ENCODE data around the gene SPEM1. TPM values are rescaled to one million over a fixed set of nuclear protein-coding genes. Genes with fewer than 3 reads are reported as not detected.

SPEM1 gene
- total RNA-seq, 1 experiment from 2014 or later = 1.1 TPM

- BruUV-seq (replicated peaks) = no TSS peak
- no peak overlapping the region for H2AFZ ChIP-seq
- H3K4me2 ChIP-seq = peak overlapping the region; percentile 90
- intact Hi-C loops (cut with micrococcal nuclease; ENCODE audit: unreplicated experiment) = loop anchor here (2.0 to 5.0 kb wide), 2 partner anchors 43 to 65 kb away; partner anchors contain the start of gene PLSCR3
- ChIA-PET CTCF (interaction anchor here (0.6 to 2.9 kb wide), 5 partner anchors 8 to 250 kb away, joined by 3 to 19 read pairs (median 5); partner anchors contain the start of genes TMEM256 and TP53), POLR2A (ENCODE audit: unreplicated experiment) (interaction anchor here (0.6 to 0.7 kb wide), 2 partner anchors 8 to 146 kb away, joined by 4 to 7 read pairs; no protein-coding TSS in a partner anchor)
- peak overlapping the region; percentile 57; the same call in 1 of the 2 replicates for H3K4me3 ChIP-seq
- H3K27me3 ChIP-seq (ENCODE audit: insufficient read depth, low read depth) = no peaks in the 10 kb centered on the region
- H3K9me3 ChIP-seq (ENCODE audit: insufficient read depth, low read depth) = no peaks in the 10 kb centered on the region
- peaks cover 13% of the 10 kb centered on the region; the same call in 1 of the 2 replicates for H3F3A ChIP-seq (ENCODE audit: insufficient read depth, low read depth)
- peaks cover 8% of the 10 kb centered on the region; the same call in 1 of the 2 replicates for H3K79me2 ChIP-seq (ENCODE audit: low read depth)
- no peak for TF ChIP-seq CTCF (conservative IDR thresholded peaks at IDR 0.05)
- TF ChIP-seq EZH2 (IDR thresholded peaks at IDR 0.05; ENCODE audit: low read depth) = no peak
- no peaks in the 10 kb centered on the region for H3K9me2 ChIP-seq (ENCODE audit: insufficient read depth)
- no peaks in the 10 kb centered on the region for H4K20me1 ChIP-seq (ENCODE audit: insufficient read depth)
- no peak for DNase-seq
- H3K27ac ChIP-seq = no peak overlapping the region
- H3K4me1 ChIP-seq (replicated peaks; ENCODE audit: insufficient read depth) = 0 out of 2 replicates have a peak, but pooled peaks cover 7% of the 10 kb centered on the region
- no peaks in the 10 kb centered on the region for H3K36me3 ChIP-seq (ENCODE audit: low read depth)
Observed at GRCh38 chr17:7437369-7437863, 17.3 kb downstream of the SPEM1 start.

GRCh38 chr17:7437950-7438614 lies 18.0 kb downstream of the SPEM1 start:
- peaks cover 13% of the 10 kb centered on the region; the same call in 1 of the 2 replicates for H3F3A ChIP-seq (ENCODE audit: insufficient read depth, low read depth)
- H3K27ac ChIP-seq = no peak overlapping the region
- H3K4me2 ChIP-seq = peak overlapping the region; percentile 90
- no peaks in the 10 kb centered on the region for H3K36me3 ChIP-seq (ENCODE audit: low read depth)
- intact Hi-C loops (cut with micrococcal nuclease; ENCODE audit: unreplicated experiment) = loop anchor here (1.0 to 5.0 kb wide), 3 partner anchors 43 to 123 kb away; partner anchors contain the start of genes PLSCR3 and SENP3
- peaks cover 8% of the 10 kb centered on the region; the same call in 1 of the 2 replicates for H3K79me2 ChIP-seq (ENCODE audit: low read depth)
- CTCF ChIA-PET = no interaction called here
- peak in 1 of 2 experiments; percentile 84 for DNase-seq
- no peaks in the 10 kb centered on the region for H3K27me3 ChIP-seq (ENCODE audit: insufficient read depth, low read depth)
- 0 out of 2 replicates have a peak, but pooled peaks cover 7% of the 10 kb centered on the region for H3K4me1 ChIP-seq (replicated peaks; ENCODE audit: insufficient read depth)
- peak overlapping the region; percentile 11; the same call in 1 of the 2 replicates for H3K4me3 ChIP-seq
- TF ChIP-seq EZH2 (IDR thresholded peaks at IDR 0.05; ENCODE audit: low read depth) (no peak), CTCF (conservative IDR thresholded peaks at IDR 0.05) (no peak)
- H3K9me2 ChIP-seq (ENCODE audit: insufficient read depth) = no peaks in the 10 kb centered on the region
- POLR2A ChIA-PET (ENCODE audit: unreplicated experiment) = interaction anchor here (0.6 kb wide), 2 partner anchors 145 to 250 kb away, joined by 6 to 7 read pairs; no protein-coding TSS in a partner anchor
- no peaks in the 10 kb centered on the region for H4K20me1 ChIP-seq (ENCODE audit: insufficient read depth)
- H3K9me3 ChIP-seq (ENCODE audit: insufficient read depth, low read depth) = no peaks in the 10 kb centered on the region
- no peak overlapping the region for H2AFZ ChIP-seq
- BruUV-seq (replicated peaks) = no TSS peak

- no peaks in the 10 kb centered on the region for H3K9me2 ChIP-seq (ENCODE audit: insufficient read depth)
- BruUV-seq (replicated peaks) = no TSS peak
- intact Hi-C loops (cut with micrococcal nuclease; ENCODE audit: unreplicated experiment) = loop anchor here (1.0 to 5.0 kb wide), 2 partner anchors 63 to 122 kb away; partner anchors contain the start of gene SENP3
- ChIA-PET CTCF (no interaction called here), POLR2A (ENCODE audit: unreplicated experiment) (interaction anchor here (0.6 to 0.8 kb wide), 2 partner anchors 20 to 249 kb away, joined by 6 to 21 read pairs; no protein-coding TSS in a partner anchor)
- no peaks in the 10 kb centered on the region for H3K27me3 ChIP-seq (ENCODE audit: insufficient read depth, low read depth)
- peak overlapping the region; percentile 71 for H3K4me3 ChIP-seq
- H3K27ac ChIP-seq = no peak overlapping the region
- no peaks in the 10 kb centered on the region for H4K20me1 ChIP-seq (ENCODE audit: insufficient read depth)
- H3K79me2 ChIP-seq (ENCODE audit: low read depth) = peaks cover 8% of the 10 kb centered on the region; the same call in 1 of the 2 replicates
- H3K4me2 ChIP-seq = peak overlapping the region; percentile 90
- H2AFZ ChIP-seq = no peak overlapping the region
- DNase-seq = no peak
- TF ChIP-seq CTCF (conservative IDR thresholded peaks at IDR 0.05) (no peak), EZH2 (IDR thresholded peaks at IDR 0.05; ENCODE audit: low read depth) (no peak)
- H3K36me3 ChIP-seq (ENCODE audit: low read depth) = no peaks in the 10 kb centered on the region
- peaks cover 13% of the 10 kb centered on the region; the same call in 1 of the 2 replicates for H3F3A ChIP-seq (ENCODE audit: insufficient read depth, low read depth)
- peaks cover 9% of the 10 kb centered on the region; the same call in 1 of the 2 replicates for H3K4me1 ChIP-seq (replicated peaks; ENCODE audit: insufficient read depth)
- H3K9me3 ChIP-seq (ENCODE audit: insufficient read depth, low read depth) = no peaks in the 10 kb centered on the region
Observed at GRCh38 chr17:7438656-7439460, 18.7 kb downstream of the SPEM1 start.

All from PC-9 (cell line).